NCI-H2196 treated with DMSO at 0.1 percent for 48 hours (cell line): Measurements from ENCODE around the gene SDCCAG8.

ENCODE experiments used
- DNase-seq: peaks from one replicate; lab custom pipeline; 2025; ENCODE audit not compliant: unreplicated experiment; lab: John Stamatoyannopoulos, UW

Gene SDCCAG8

GRCh38 chr1:243281672-243282071 lies 25.8 kb downstream of the SDCCAG8 start:
- DNase-seq: no peak

DNA sequence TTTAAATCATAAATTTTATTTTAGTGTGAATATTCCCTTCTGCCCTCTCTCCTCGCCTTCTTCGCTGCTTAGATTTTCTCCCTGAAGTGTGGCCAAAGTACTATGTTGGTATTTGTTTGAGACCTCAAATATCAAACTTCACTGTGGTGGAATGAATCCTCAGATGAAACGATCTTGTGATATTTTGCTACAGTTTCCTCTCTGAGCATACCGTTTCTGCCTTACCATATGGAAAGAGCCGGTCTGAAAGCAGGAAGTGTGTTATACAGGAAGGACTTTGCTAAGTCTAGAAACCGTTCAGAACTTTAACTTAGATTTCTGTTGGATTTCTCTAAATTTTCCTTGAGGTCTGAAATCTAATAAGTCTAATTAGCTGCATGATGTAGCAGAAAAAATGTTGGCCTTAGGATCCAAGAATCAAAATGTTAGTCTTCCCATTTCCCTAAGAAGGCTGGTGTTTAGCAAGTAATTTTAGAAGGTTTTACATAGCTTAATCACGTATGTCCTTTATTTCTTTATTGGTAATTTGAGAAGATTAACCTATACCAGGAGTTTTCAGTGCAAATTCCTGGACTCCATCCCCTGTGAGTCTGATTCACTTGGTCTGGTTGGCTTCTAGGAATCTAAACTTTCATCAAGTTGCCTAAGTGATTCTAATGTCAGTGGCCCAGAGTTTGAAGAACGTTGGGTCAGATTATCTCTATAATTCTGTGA lies 30.7 kb downstream of the SDCCAG8 start:
- no peak for DNase-seq

GRCh38 chr1:243287123-243287460 lies 31.3 kb downstream of the SDCCAG8 start:
- no peak for DNase-seq

GRCh38 chr1:243287652-243288051 lies 31.8 kb downstream of the SDCCAG8 start:
- no peak for DNase-seq

GRCh38 chr1:243288062-243288461 lies 32.2 kb downstream of the SDCCAG8 start:
- no peak for DNase-seq

- DNase-seq: no peak
Measured at GRCh38 chr1:243291292-243291691, 35.5 kb downstream of the SDCCAG8 start.

DNA sequence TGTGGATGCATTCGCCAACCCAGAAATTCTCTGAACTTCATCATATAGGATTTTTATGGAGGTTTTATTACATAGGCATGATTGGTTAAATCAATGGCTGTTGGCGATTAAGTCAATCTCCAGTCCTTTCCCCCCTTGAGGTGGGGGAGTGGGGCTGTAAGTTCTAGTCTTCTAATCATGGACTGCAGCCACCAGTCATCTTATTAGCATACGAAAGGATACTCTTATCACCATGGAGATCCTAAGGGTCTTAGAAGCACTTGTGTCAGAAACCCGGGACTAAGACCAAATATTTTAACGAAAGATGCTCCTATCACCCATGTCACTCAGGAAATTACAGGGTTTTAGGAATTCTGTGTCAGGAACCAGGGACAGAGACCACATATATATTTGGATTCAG lies 36.3 kb downstream of the SDCCAG8 start:
- DNase-seq: no peak

- DNase-seq: no peak
Measured at GRCh38 chr1:243293941-243294722, 38.3 kb downstream of the SDCCAG8 start.

- DNase-seq: no peak
Measured at GRCh38 chr1:243294723-243295121, 38.9 kb downstream of the SDCCAG8 start.

- no peak for DNase-seq
Measured at GRCh38 chr1:243299069-243299468, 43.2 kb downstream of the SDCCAG8 start.

DNA sequence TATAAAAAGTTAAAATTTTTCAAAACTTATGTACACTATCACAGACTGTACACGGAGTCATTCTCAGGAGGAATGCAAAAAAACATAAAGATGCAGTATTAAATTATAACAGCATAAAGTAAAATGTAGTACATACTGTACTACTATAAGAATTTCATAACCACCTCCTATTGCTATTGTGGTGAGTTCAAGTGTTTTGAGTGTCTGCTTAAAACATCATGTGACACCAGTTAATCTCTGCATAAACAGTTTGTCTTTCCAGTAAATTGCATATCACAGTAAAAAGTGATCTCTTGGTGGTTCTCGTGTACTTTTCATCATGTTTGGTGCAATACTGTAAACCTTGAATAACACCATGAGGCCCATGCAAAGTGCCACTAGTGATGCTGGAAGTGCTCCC lies 45.2 kb downstream of the SDCCAG8 start:
- DNase-seq: no peak

GRCh38 chr1:243311809-243312208 lies 56.0 kb downstream of the SDCCAG8 start:
- DNase-seq: no peak

DNA sequence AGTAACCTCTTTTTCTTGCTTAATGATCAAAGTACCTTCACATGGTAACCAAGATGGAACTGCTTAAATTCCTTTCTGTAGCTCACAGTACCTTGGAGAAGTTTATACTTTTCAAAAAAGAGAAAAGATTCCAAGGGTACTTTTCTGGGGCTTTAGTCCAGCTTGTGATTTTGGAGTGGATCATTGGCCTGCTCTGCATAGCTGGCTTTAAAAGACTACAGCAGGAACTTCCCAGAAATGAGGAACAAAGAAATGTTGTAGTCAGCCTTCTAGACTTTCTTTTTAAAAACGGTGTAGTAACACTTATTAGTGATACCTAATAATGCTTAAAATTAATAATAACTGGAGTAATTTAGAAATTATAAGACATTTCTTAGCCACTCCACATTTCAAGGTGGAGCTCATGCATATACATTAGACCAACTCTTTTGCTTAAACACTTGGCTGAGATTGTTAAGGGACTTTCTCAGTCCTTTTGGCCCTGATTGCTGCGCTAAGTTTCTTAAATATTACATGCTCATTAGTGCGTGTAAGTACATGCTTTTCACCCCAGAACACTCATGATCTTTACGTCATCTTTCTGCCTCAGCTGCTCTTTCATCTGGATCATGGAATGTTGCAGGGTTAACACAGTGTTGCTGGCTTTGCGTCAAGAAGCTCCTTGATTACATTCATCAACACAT lies 57.3 kb downstream of the SDCCAG8 start:
- DNase-seq: no peak

DNA sequence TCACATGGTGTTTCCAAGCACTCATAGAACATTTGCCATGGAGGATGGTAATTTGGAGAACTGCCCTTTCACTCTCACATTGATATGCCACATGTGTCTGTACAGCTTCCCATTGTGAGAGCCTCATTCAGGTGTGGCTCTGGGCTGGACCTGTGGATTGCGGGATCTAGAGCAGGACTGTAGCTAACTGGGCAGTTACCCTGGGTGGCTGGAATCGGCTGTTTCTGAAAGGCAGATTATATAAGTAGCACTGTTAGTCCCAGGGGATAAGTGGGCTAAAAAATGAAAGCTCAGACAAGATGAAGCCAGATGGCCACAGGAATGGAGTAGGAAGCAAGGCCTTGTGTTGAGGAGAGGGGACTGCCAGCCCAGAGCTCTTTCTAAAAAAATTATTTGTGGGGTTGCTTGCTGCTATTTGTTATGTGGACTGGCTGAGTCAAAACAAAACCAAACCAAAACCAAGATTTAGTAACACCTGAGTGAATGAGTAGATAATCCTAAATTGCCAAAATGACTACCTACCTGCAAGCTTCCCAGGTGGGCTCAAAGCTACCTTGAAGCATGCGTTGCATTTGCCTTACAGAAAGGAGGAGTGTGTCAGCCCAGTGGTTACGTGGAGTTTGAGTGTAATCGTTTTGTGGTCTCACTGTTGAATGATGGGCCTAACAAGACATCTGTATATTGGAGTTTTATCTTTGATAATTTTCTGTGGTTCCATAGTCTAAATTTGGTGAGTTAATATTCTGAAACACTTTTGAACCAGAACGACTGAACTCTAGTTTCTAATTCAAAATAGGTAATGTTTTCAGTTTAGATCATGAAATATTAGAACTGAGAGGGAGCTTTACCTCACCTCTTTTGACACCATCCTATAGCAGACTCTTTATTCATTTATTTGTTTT lies 58.0 kb downstream of the SDCCAG8 start:
- DNase-seq: no peak

DNA sequence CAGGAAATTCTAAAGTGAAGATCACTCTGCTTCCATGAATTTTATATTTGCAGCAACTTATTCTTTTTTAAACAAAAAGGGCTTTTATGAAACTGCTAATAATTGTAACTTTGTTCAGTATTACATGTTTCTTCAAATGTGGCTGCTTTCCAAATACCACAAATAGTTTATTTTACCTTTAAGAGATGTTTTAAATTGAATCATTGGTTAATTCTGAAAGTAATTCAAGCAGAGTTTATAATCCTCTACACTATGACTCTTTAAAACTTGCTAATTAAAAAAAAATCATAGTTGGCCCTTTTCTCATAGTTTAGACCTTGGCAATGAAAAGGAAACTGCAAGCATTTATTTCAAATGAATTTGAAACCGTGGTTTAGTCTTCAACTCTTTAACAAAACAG lies 59.6 kb downstream of the SDCCAG8 start:
- no peak for DNase-seq

DNA sequence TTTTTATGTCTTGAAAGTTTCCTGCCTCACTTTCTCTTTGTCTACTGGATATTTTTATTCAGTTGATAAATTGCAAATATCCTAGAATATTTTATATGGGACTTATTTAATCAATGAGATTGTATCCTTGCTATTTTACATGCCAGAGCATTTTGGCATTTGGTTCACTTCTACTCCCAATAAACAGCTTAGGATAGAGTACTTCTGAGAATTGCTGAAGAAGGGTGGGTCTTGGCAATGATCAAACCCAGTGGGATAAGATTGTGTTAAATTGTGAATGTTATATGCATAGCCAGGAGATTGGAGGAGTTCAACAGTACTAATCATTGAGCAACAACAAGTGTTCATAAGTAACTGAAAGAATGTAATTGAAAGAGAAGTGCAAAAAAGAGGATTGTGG lies 60.1 kb downstream of the SDCCAG8 start:
- no peak for DNase-seq

DNA sequence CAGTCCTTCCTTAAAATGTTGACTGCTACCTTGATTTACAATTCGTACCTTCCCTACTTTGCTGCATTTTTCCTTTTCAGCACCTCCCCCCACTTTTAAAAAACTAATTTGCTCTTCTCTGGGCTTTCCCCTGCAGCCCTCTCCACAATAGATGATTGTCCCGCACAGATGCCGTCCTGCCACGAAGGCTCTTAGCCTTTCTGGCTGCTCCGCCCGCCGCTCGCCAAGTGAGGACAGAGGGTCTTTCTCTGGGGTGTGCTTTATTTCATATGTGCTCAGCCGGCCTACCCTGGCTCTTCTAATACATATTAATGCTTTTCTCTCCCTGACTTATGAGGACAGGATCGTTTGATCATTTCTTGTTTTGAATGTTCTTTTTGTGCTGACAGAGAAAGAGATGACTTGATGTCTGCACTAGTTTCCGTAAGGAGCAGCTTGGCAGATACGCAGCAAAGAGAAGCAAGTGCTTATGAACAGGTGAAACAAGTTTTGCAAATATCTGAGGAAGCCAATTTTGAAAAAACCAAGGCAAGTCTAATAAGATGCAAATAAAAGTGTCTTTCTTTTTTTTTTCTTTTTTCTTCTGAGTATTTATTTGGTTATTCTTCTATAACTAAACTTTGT lies 60.6 kb downstream of the SDCCAG8 start:
- no peak for DNase-seq

DNA sequence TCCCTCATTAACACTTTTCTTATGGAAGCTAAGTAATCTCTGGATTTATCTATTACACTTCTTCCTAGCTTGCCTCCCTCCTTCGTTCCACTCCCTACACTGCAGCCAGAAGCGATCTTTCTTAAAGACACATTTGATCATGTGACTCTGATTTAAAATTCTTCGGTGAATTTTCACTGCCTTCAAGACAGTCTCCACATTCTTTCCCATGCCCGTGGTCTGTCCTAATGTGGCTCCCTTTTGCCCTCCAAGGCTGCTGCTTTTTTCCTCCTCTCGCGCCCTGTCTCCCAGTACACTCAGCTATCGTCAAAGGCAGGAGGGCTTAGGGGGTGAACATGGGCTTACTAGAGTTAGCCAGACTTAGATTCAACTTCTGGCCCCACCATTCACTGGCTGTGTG lies 64.4 kb downstream of the SDCCAG8 start:
- DNase-seq: no peak

DNA sequence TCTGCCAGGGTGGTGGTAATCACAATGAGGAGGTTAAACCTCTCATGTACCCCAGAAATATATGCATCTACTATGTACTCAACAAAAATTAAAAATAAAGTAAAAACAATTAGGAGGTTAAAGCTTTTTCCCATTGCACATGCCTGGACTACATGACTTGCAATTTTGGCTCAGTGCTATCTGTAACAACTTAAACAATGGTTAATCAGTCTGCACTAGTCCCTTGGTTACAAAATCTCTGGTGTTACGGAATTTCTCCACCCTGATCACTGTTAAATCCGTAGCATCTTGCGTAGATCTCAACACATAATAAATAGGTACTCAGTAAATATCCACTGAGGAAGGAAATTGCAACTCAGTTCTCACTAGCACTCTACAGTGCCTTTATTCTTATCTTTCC lies 66.5 kb downstream of the SDCCAG8 start:
- no peak for DNase-seq

GRCh38 chr1:243323491-243323890 lies 67.7 kb downstream of the SDCCAG8 start:
- DNase-seq: no peak
